Activated T-cell treated with anti-CD3 and anti-CD28 coated beads, Interleukin-2, amount 50 U/mL, for 72 hours (primary cell): Measurements from ENCODE around the gene RALGAPA2. TPM values are rescaled to one million over a fixed set of nuclear protein-coding genes. Genes with fewer than 3 reads are reported as not detected.

Source experiments
- ATAC-seq, 2 donors: fragments of 150-1000 bp; cut with Tn5 transposase; replicated peaks in 1 of 2; 2 replicates each; pipeline ENCODE4 v1.10.0; 2021; ENCODE audit warnings: moderate library complexity in 2 of 2, mild to moderate bottlenecking in 1 of 2
- DNase-seq, 2 donors: peaks; one replicate each; pipeline ENCODE4 v3.0.0; 2021 to 2022; ENCODE audit warnings: mixed read lengths in 1 of 2
- H3K27ac Mint-ChIP-seq: one replicate; pipeline ENCODE4 v1.8.0; 2022; ENCODE audit warnings: mild to moderate bottlenecking, moderate library complexity, mixed read lengths
- H3K27me3 Mint-ChIP-seq: one replicate; pipeline ENCODE4 v1.8.0; 2022; ENCODE audit warnings: low read depth, mixed read lengths
- H3K36me3 Mint-ChIP-seq, 2 donors: one replicate each; pipeline ENCODE4 v1.8.0; 2022; ENCODE audit warnings: mixed read lengths in 2 of 2, mild to moderate bottlenecking in 1 of 2; ENCODE audit not compliant: insufficient read depth in 2 of 2
- H3K4me1 Mint-ChIP-seq: one replicate; pipeline ENCODE4 v1.8.0; 2022; ENCODE audit warnings: low read depth, mixed read lengths
- H3K4me3 Mint-ChIP-seq, 2 donors: one replicate each; pipeline ENCODE4 v1.8.0; 2022; ENCODE audit warnings: mild to moderate bottlenecking in 2 of 2, mixed read lengths in 2 of 2, moderate library complexity in 2 of 2
- H3K9me3 Mint-ChIP-seq, 2 donors: one replicate each; pipeline ENCODE4 v1.8.0; 2022; ENCODE audit warnings: mixed read lengths in 2 of 2
- total RNA-seq, 2 donors: library from RNA; stranded (reverse); gene quantifications; one replicate each; pipeline ENCODE4 v1.2.3, GENCODE V29; 2022

RALGAPA2 gene
- total RNA-seq, 2 donors from 2014 or later, result 38.4 to 46.8 TPM

- no peak overlapping the region for H3K4me3 Mint-ChIP-seq
- no peak for ATAC-seq
- DNase-seq, result no peak
- H3K27ac Mint-ChIP-seq, result no peak overlapping the region
- H3K36me3 Mint-ChIP-seq, result peaks cover 3 to 9% of the 10 kb centered on the region in 2 donors
- no peaks in the 10 kb centered on the region for H3K9me3 Mint-ChIP-seq
- peaks cover 42% of the 10 kb centered on the region for H3K4me1 Mint-ChIP-seq
- H3K27me3 Mint-ChIP-seq, result no peaks in the 10 kb centered on the region
Observed at GRCh38 chr20:20459726-20460125, 252.7 kb downstream of the RALGAPA2 start.

DNA sequence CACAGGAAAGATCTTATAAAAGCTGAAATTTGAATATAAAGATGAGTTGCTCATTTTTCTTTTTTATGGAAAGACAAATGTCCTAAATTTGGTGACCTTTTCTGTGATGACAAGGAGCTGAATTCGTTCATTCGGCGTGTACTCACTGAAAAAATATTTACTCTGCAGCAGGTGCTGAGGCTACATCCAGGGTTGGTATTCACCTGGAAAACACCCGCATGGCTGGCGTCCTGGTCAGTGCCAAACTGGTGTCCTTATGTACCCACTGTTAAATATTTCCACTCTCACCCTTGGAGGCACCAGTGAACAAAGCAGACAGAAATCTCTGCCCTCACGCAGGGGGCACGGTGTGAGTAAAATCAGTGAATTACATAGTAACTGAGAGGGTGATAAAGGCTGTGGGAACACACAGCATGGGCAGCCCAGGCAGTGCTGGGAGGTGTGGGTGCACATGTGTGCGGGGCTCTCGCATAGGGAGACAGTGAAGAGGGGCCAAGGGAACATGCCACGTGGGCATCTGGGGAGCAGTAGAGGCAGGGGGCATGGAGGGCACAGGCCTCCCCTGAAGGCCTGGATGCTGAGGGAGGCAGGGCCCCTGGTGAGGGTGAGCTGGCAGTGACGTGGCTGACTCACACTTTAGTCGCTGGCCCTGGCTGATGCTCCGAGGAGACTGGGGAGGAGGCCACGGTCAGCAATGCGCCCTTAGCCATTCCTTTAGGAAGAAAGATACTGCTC, 254.9 kb downstream of the RALGAPA2 start:
- peak overlapping the region; percentile 8 to 23 for H3K4me3 Mint-ChIP-seq
- H3K27ac Mint-ChIP-seq, result no peak overlapping the region
- H3K4me1 Mint-ChIP-seq, result peaks cover 55% of the 10 kb centered on the region
- H3K36me3 Mint-ChIP-seq, result peaks cover 3 to 9% of the 10 kb centered on the region in 2 donors
- H3K9me3 Mint-ChIP-seq, result no peaks in the 10 kb centered on the region
- ATAC-seq (peak; percentile 62 to 74), DNase-seq (no peak)
- H3K27me3 Mint-ChIP-seq, result no peaks in the 10 kb centered on the region

GRCh38 chr20:20456741-20457140, 255.7 kb downstream of the RALGAPA2 start:
- Mint-ChIP-seq H3K27ac (no peak overlapping the region), H3K36me3 (peaks cover 3 to 9% of the 10 kb centered on the region in 2 donors), H3K4me3 (no peak overlapping the region), H3K27me3 (no peaks in the 10 kb centered on the region), H3K4me1 (peaks cover 60% of the 10 kb centered on the region), H3K9me3 (no peaks in the 10 kb centered on the region)
- DNase-seq (no peak), ATAC-seq (no peak)

GRCh38 chr20:20455926-20456325, 256.5 kb downstream of the RALGAPA2 start:
- Mint-ChIP-seq H3K4me3 (peak overlapping the region; percentile 14 to 26), H3K4me1 (peaks cover 64% of the 10 kb centered on the region), H3K9me3 (no peaks in the 10 kb centered on the region), H3K36me3 (peaks cover 3 to 9% of the 10 kb centered on the region in 2 donors), H3K27ac (no peak overlapping the region), H3K27me3 (no peaks in the 10 kb centered on the region)
- DNase-seq (no peak), ATAC-seq (peak in 1 of 2 donors; percentile 50)

DNA sequence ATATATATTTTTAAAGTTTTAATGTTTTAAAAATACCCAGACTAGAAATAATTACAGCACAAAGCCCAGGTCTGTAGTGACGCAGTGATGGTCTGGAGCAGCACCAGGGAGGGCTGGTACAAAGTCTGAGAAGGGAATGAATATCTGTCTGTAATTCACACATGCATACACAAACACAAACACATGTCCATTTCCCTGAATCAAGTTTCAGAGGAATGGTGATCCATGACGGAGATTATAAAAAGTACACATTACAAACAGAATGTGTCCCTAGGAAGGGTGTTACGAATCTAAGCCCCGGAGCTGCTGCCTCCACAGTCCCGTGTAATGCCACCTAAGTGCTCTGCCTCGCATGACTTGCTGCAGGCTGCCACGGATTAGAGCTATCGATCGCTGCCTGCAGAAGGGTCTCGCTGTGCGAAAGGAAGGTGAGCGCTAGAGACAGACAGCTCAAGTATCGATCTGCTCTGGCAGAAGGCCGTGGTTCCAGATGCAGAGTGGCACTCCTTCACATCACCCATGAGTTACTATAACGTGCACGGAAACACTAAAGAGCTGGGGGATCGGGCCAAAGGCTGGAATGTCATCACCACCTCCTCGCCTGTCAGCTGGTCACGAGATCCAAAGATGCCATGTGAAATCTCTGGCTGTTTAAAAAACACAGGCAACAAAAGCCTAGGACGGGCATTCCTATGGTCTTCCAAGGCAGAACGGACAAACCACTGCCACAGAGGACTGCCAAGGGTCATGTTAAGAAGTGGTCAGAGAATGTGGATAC, 257.4 kb downstream of the RALGAPA2 start:
- Mint-ChIP-seq H3K4me3 (peak overlapping the region; percentile 14 to 17), H3K4me1 (peaks cover 68% of the 10 kb centered on the region), H3K36me3 (peaks cover 3 to 9% of the 10 kb centered on the region in 2 donors), H3K27ac (no peak overlapping the region), H3K27me3 (no peaks in the 10 kb centered on the region), H3K9me3 (no peaks in the 10 kb centered on the region)
- ATAC-seq (no peak), DNase-seq (no peak)

GRCh38 chr20:20454367-20454766, 258.1 kb downstream of the RALGAPA2 start:
- ATAC-seq (no peak), DNase-seq (no peak)
- Mint-ChIP-seq H3K27ac (no peak overlapping the region), H3K36me3 (peaks cover 3 to 9% of the 10 kb centered on the region in 2 donors), H3K27me3 (no peaks in the 10 kb centered on the region), H3K9me3 (no peaks in the 10 kb centered on the region), H3K4me1 (peaks cover 68% of the 10 kb centered on the region), H3K4me3 (peak overlapping the region in 1 of 2 donors; percentile 86)

- no peaks in the 10 kb centered on the region for H3K9me3 Mint-ChIP-seq
- H3K4me3 Mint-ChIP-seq, result peak overlapping the region; percentile 86 to 88
- peaks cover 0 to 7% of the 10 kb centered on the region in 2 donors for H3K36me3 Mint-ChIP-seq
- DNase-seq (peak; percentile 66 to 70), ATAC-seq (peak; percentile 92 to 93)
- H3K27me3 Mint-ChIP-seq, result no peaks in the 10 kb centered on the region
- H3K4me1 Mint-ChIP-seq, result peaks cover 60% of the 10 kb centered on the region
- H3K27ac Mint-ChIP-seq, result peak overlapping the region; percentile 68
Observed at GRCh38 chr20:20452254-20452676, 260.2 kb downstream of the RALGAPA2 start.

DNA sequence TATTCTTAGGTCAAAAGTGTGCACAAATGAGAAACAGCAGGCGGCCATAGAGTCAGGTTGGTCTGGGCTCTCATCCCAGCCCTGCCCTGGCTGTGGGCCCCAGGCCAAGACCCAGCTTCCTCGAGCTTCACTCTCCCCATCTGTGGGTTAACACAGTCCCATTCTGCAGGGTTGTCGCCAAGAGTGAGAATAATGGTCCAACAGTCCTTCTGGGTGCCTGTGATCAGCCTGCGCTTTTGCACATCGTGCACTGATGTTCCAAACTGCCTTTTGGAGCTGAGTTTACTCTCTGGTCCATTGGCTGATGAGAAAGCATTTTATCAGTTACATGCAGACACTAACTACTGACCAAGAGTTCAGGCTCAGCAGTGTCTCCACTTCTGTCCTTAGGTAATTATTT, 261.9 kb downstream of the RALGAPA2 start:
- Mint-ChIP-seq H3K27ac (no peak overlapping the region), H3K4me3 (no peak overlapping the region), H3K36me3 (no peaks in the 10 kb centered on the region), H3K4me1 (peaks cover 45% of the 10 kb centered on the region), H3K27me3 (no peaks in the 10 kb centered on the region), H3K9me3 (no peaks in the 10 kb centered on the region)
- no peak for DNase-seq
- no peak for ATAC-seq

DNA sequence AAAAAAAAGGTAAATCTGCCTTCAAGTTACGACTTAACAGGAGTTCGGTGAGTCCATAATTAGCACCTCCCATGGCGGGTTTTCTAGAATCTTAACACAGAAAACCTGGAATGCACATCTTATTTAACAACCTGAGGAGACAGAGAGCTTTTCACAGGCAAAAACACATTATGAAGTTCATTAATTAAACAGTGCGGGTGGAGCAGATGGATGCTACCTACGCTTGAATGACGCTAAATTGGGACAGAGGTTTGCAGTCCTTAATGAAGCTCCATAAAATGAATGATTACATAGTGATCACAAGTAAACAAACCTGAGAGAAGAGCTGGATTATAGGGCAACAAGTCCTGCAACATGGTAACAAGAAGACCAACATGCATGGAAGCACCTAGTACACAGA, 263.6 kb downstream of the RALGAPA2 start:
- Mint-ChIP-seq H3K27ac (no peak overlapping the region), H3K4me3 (no peak overlapping the region), H3K27me3 (no peaks in the 10 kb centered on the region), H3K36me3 (no peaks in the 10 kb centered on the region), H3K9me3 (no peaks in the 10 kb centered on the region), H3K4me1 (peaks cover 31% of the 10 kb centered on the region)
- ATAC-seq (no peak), DNase-seq (no peak)

GRCh38 chr20:20447196-20447595, 265.2 kb downstream of the RALGAPA2 start:
- no peaks in the 10 kb centered on the region for H3K36me3 Mint-ChIP-seq
- H3K27me3 Mint-ChIP-seq, result no peaks in the 10 kb centered on the region
- no peak for DNase-seq
- peaks cover 22% of the 10 kb centered on the region for H3K4me1 Mint-ChIP-seq
- no peak for ATAC-seq
- no peak overlapping the region for H3K4me3 Mint-ChIP-seq
- no peaks in the 10 kb centered on the region for H3K9me3 Mint-ChIP-seq
- no peak overlapping the region for H3K27ac Mint-ChIP-seq

GRCh38 chr20:20446425-20447015, 265.9 kb downstream of the RALGAPA2 start:
- H3K9me3 Mint-ChIP-seq, result no peaks in the 10 kb centered on the region
- no peak for DNase-seq
- no peaks in the 10 kb centered on the region for H3K36me3 Mint-ChIP-seq
- H3K27ac Mint-ChIP-seq, result no peak overlapping the region
- no peaks in the 10 kb centered on the region for H3K27me3 Mint-ChIP-seq
- H3K4me1 Mint-ChIP-seq, result peaks cover 17% of the 10 kb centered on the region
- ATAC-seq, result peak in 1 of 2 donors; percentile 30
- no peak overlapping the region for H3K4me3 Mint-ChIP-seq

- no peaks in the 10 kb centered on the region for H3K27me3 Mint-ChIP-seq
- no peak for ATAC-seq
- H3K27ac Mint-ChIP-seq, result no peak overlapping the region
- H3K36me3 Mint-ChIP-seq, result no peaks in the 10 kb centered on the region
- no peaks in the 10 kb centered on the region for H3K9me3 Mint-ChIP-seq
- no peak overlapping the region for H3K4me3 Mint-ChIP-seq
- no peak for DNase-seq
- peaks cover 14% of the 10 kb centered on the region for H3K4me1 Mint-ChIP-seq
Observed at GRCh38 chr20:20446001-20446400, 266.4 kb downstream of the RALGAPA2 start.

- H3K4me1 Mint-ChIP-seq, result peaks cover 9% of the 10 kb centered on the region
- DNase-seq (no peak), ATAC-seq (no peak)
- H3K36me3 Mint-ChIP-seq, result no peaks in the 10 kb centered on the region
- no peaks in the 10 kb centered on the region for H3K9me3 Mint-ChIP-seq
- H3K4me3 Mint-ChIP-seq, result no peak overlapping the region
- H3K27me3 Mint-ChIP-seq, result no peaks in the 10 kb centered on the region
- H3K27ac Mint-ChIP-seq, result no peak overlapping the region
Observed at GRCh38 chr20:20443504-20443903, 268.9 kb downstream of the RALGAPA2 start.
